Liver (tissue), 9 donors: ENCODE measurements around the gene MAN1C1. TPM values are rescaled to one million over a fixed set of nuclear protein-coding genes. Genes with fewer than 3 reads are reported as not detected.

Source experiments
- DNase-seq: peaks from one replicate; pipeline ENCODE4 v3.0.0-alpha.2; 2017; ENCODE audit warnings: low spot score
- H3K27ac ChIP-seq, 2 donors: one replicate each; pipeline ENCODE4 v1.7.0; 2013; ENCODE audit warnings: inconsistent platforms in 2 of 2, low read length in 2 of 2, control low read depth in 1 of 2, low read depth in 1 of 2, mild to moderate bottlenecking in 1 of 2
- H3K27me3 ChIP-seq, 4 donors: one replicate each; pipeline versions ENCODE4 v1.6.1 to v1.7.0; 2013; ENCODE audit warnings: low read length in 3 of 4, inconsistent platforms in 1 of 4, mild to moderate bottlenecking in 1 of 4, moderate library complexity in 1 of 4; ENCODE audit not compliant: control insufficient read depth in 4 of 4, insufficient read depth in 4 of 4
- H3K36me3 ChIP-seq, 4 donors: one replicate each; pipeline versions ENCODE4 v1.6.1 to v1.7.0; 2013; ENCODE audit warnings: low read length in 3 of 4, mild to moderate bottlenecking in 3 of 4, low read depth in 1 of 4, moderate library complexity in 1 of 4; ENCODE audit not compliant: control insufficient read depth in 4 of 4, insufficient read depth in 3 of 4
- H3K4me1 ChIP-seq, 4 donors: one replicate each; pipeline versions ENCODE4 v1.6.1 to v1.7.0; 2013; ENCODE audit warnings: low read length in 3 of 4, mild to moderate bottlenecking in 3 of 4, moderate library complexity in 1 of 4; ENCODE audit not compliant: control insufficient read depth in 4 of 4, insufficient read depth in 4 of 4
- H3K4me3 ChIP-seq, 3 donors: one replicate each; pipeline versions ENCODE4 v1.6.1 to v1.7.0; 2013; ENCODE audit warnings: low read length in 3 of 3, control low read depth in 1 of 3, low read depth in 1 of 3, mild to moderate bottlenecking in 1 of 3
- H3K9ac ChIP-seq, 2 donors: one replicate each; pipeline ENCODE4 v1.7.0; 2013; ENCODE audit warnings: low read length in 2 of 2, mild to moderate bottlenecking in 2 of 2, moderate library complexity in 2 of 2, control low read depth in 1 of 2, low read depth in 1 of 2
- H3K9me3 ChIP-seq, 4 donors: one replicate each; pipeline versions ENCODE4 v1.6.1 to v1.7.0; 2013; ENCODE audit warnings: low read length in 3 of 4; ENCODE audit not compliant: control insufficient read depth in 4 of 4
- ATF3 ChIP-seq: IDR thresholded peaks from 2 replicates; pipeline ENCODE4 v1.6.1; 2016; ENCODE audit warnings: antibody characterized with exemption
- CTCF ChIP-seq: fragments of 150-350 bp; IDR thresholded peaks from 2 replicates; pipeline ENCODE4 v1.5.1; 2017; ENCODE audit warnings: improper control_type of control experiment, low read depth, low read length; ENCODE audit not compliant: missing input control
- EGR1 ChIP-seq, 2 donors: IDR thresholded peaks; 2 replicates each; pipeline ENCODE4 v1.6.1; 2016 to 2018; ENCODE audit warnings: antibody characterized with exemption in 2 of 2, low read depth in 2 of 2
- FOXA1 ChIP-seq: IDR thresholded peaks from 2 replicates; pipeline ENCODE4 v1.6.1; 2016; ENCODE audit warnings: antibody characterized with exemption
- GABPA ChIP-seq, 2 donors: IDR thresholded peaks in 1 of 2; conservative IDR thresholded peaks in 1 of 2; 2 replicates each; pipeline ENCODE4 v1.6.1; 2016; ENCODE audit warnings: antibody characterized with exemption in 2 of 2, mild to moderate bottlenecking in 1 of 2, moderate library complexity in 1 of 2
- HNF4A ChIP-seq, 2 donors: conservative IDR thresholded peaks; 2 replicates each; pipeline ENCODE4 v1.6.1; 2016; ENCODE audit warnings: antibody characterized with exemption in 2 of 2, mild to moderate bottlenecking in 2 of 2
- HNF4G ChIP-seq: IDR thresholded peaks from 2 replicates; pipeline ENCODE4 v1.6.1; 2016; ENCODE audit warnings: antibody characterized with exemption
- JUND ChIP-seq, 2 donors: IDR thresholded peaks; 2 replicates each; pipeline ENCODE4 v1.6.1; 2016; ENCODE audit warnings: antibody characterized with exemption in 2 of 2
- MAX ChIP-seq: IDR thresholded peaks from 2 replicates; pipeline ENCODE4 v1.6.1; 2016; ENCODE audit warnings: antibody characterized with exemption
- RAD21 ChIP-seq, 2 donors: IDR thresholded peaks; 2 replicates each; pipeline ENCODE4 v1.6.1; 2016; ENCODE audit warnings: antibody characterized with exemption in 2 of 2, mild to moderate bottlenecking in 2 of 2
- REST ChIP-seq: IDR thresholded peaks from 2 replicates; pipeline ENCODE4 v1.6.1; 2016; ENCODE audit warnings: antibody characterized with exemption, mild to moderate bottlenecking
- RXRA ChIP-seq, 2 donors: IDR thresholded peaks; 2 replicates each; pipeline ENCODE4 v1.6.1; 2017 to 2018; ENCODE audit warnings: antibody characterized with exemption in 2 of 2, mild to moderate bottlenecking in 1 of 2
- SP1 ChIP-seq: IDR thresholded peaks from 2 replicates; pipeline ENCODE4 v1.6.1; 2018; ENCODE audit warnings: antibody characterized with exemption, mild to moderate bottlenecking
- TAF1 ChIP-seq: conservative IDR thresholded peaks from 2 replicates; pipeline ENCODE4 v1.6.1; 2016; ENCODE audit warnings: antibody characterized with exemption, mild to moderate bottlenecking
- YY1 ChIP-seq: IDR thresholded peaks from 2 replicates; pipeline ENCODE4 v1.6.1; 2016; ENCODE audit warnings: antibody characterized with exemption, mild to moderate bottlenecking
- ZBTB33 ChIP-seq: IDR thresholded peaks from 2 replicates; pipeline ENCODE4 v1.6.1; 2016; ENCODE audit warnings: antibody characterized with exemption
- WGBS: extraction: QIAGEN DNeasy Blood & Tissue Kit; methylation state at CpG from one replicate; pipeline ENCODE4 v1.1.7; 2013; 5-methylcytosine and 5-hydroxymethylcytosine counted together
- polyA plus RNA-seq, 2 donors: library from polyadenylated mRNA; stranded (reverse) in 1 of 2; unstranded in 1 of 2; fragments of 200-250 nt in 1 of 2; fragments of >200 nt in 1 of 2; fragmentation: Nextera tagmentation in 1 of 2; extraction: Ambion mirVana in 1 of 2; gene quantifications; one replicate each; pipeline versions ENCODE4 v1.2.1 to v1.2.3, GENCODE V29; 2013 to 2015
- total RNA-seq, 2 donors: library from RNA; depleted of rRNA; stranded (reverse); fragments of >200 nt; gene quantifications; one replicate each; pipeline ENCODE4 v1.2.3, GENCODE V29; 2014
- donor health status: healthy.
- donor health status: healthy.
- donor health status: healthy.
- donor health status: healthy.
- donor health status: healthy.

The MAN1C1 gene
- total and polyA plus RNA-seq, 4 donors: 6.3 to 16.0 (median 8.1) TPM

GRCh38 chr1:25685938-25686665 lies 69.5 kb downstream of the MAN1C1 start:
- Histone ChIP-seq H3K36me3 (no peaks in the 10 kb centered on the region), H3K4me3 (no peak overlapping the region), H3K27ac (peak overlapping the region; percentile 29 to 68), H3K27me3 (no peaks in the 10 kb centered on the region), H3K9me3 (no peaks in the 10 kb centered on the region), H3K4me1 (peaks cover 4 to 30% (median 14%) of the 10 kb centered on the region in 4 donors), H3K9ac (peak overlapping the region in 1 of 2 donors; percentile 41)
- DNase-seq: no peak
- TF ChIP-seq MAX (peak; percentile 20), JUND (IDR thresholded peaks at IDR 0.05) (peak in 1 of 2 donors; percentile 19), SP1 (no peak), RXRA (IDR thresholded peaks at IDR 0.05) (peak in 1 of 2 donors; percentile 44), HNF4G (no peak), REST (peak; percentile 58), ZBTB33 (no peak), TAF1 (no peak), GABPA (IDR thresholded peaks at IDR 0.05 in 1 of 2, conservative IDR thresholded peaks at IDR 0.05 in 1 of 2) (no peak), FOXA1 (no peak), RAD21 (IDR thresholded peaks at IDR 0.05) (peak in 1 of 2 donors; percentile 14), YY1 (peak; percentile 91), HNF4A (conservative IDR thresholded peaks at IDR 0.05) (peak in 1 of 2 donors; percentile 49), ATF3 (no peak)
- 68% methylated on average over 19 of the region's 19 CpGs for WGBS

GRCh38 chr1:25687221-25688017 lies 70.8 kb downstream of the MAN1C1 start:
- H3K9me3 ChIP-seq: no peaks in the 10 kb centered on the region
- peak overlapping the region in 1 of 2 donors; percentile 21 for H3K27ac ChIP-seq
- 87% methylated on average over 6 of the region's 6 CpGs for WGBS
- TF ChIP-seq TAF1: no peak
- no peak for TF ChIP-seq ATF3
- no peak for TF ChIP-seq RAD21 (IDR thresholded peaks at IDR 0.05)
- no peak for TF ChIP-seq RXRA (IDR thresholded peaks at IDR 0.05)
- no peak for TF ChIP-seq SP1
- no peak for TF ChIP-seq GABPA (IDR thresholded peaks at IDR 0.05 in 1 of 2, conservative IDR thresholded peaks at IDR 0.05 in 1 of 2)
- TF ChIP-seq CTCF: no peak
- no peak for TF ChIP-seq JUND (IDR thresholded peaks at IDR 0.05)
- TF ChIP-seq EGR1 (IDR thresholded peaks at IDR 0.05; ENCODE audit: low read depth in 2 of 2): no peak
- TF ChIP-seq FOXA1: no peak
- no peak overlapping the region for H3K4me3 ChIP-seq
- no peak for DNase-seq
- H3K36me3 ChIP-seq: no peaks in the 10 kb centered on the region
- H3K9ac ChIP-seq: no peak overlapping the region
- no peaks in the 10 kb centered on the region for H3K27me3 ChIP-seq
- peaks cover 0 to 16% (median 5%) of the 10 kb centered on the region in 4 donors for H3K4me1 ChIP-seq
